HepG2 (cell line): ENCODE results near the gene BMERB1. TPM values are rescaled to one million over a fixed set of nuclear protein-coding genes. Genes with fewer than 3 reads are reported as not detected.

Source experiments
- ARID3A ChIP-seq: IDR thresholded peaks from 2 replicates; pipeline ENCODE4 v1.6.1; 2012; ENCODE audit warnings: low read depth, low read length, improper control_type of control experiment
- ATF2 ChIP-seq: sonication (generic); formaldehyde crosslinking; IDR thresholded peaks from 2 replicates; pipeline ENCODE4 v1.4.0; 2020; ENCODE audit warnings: missing genetic modification reagents
- CREBL2 ChIP-seq: sonication (generic); formaldehyde crosslinking; IDR thresholded peaks from 2 replicates; pipeline ENCODE4 v1.8.1; 2023; ENCODE audit warnings: missing genetic modification reagents, mild to moderate bottlenecking, borderline replicate concordance
- FOXK1 ChIP-seq: sonication (generic); formaldehyde crosslinking; IDR thresholded peaks from 2 replicates; pipeline ENCODE4 v1.4.0; 2020; ENCODE audit warnings: low read depth, missing genetic modification reagents, borderline replicate concordance
- GMEB2 ChIP-seq: IDR thresholded peaks from 2 replicates; pipeline ENCODE4 v1.6.1; 2016; ENCODE audit warnings: missing biosample characterization, missing genetic modification reagents, low read depth
- HDAC2 ChIP-seq: sonication (generic); formaldehyde crosslinking; IDR thresholded peaks from 2 replicates; pipeline ENCODE4 v1.4.0; 2020; ENCODE audit warnings: missing genetic modification reagents
- MATR3 ChIP-seq: sonication (generic); formaldehyde crosslinking; IDR thresholded peaks from 2 replicates; pipeline ENCODE4 v1.4.0; 2020; ENCODE audit warnings: missing genetic modification reagents
- NCOA2 ChIP-seq: sonication (generic); formaldehyde crosslinking; IDR thresholded peaks from 2 replicates; pipeline ENCODE4 v1.8.0; 2022; ENCODE audit warnings: inconsistent platforms
- NCOA5 ChIP-seq: sonication (generic); formaldehyde crosslinking; IDR thresholded peaks from 2 replicates; pipeline ENCODE4 v1.4.0; 2020; ENCODE audit warnings: missing genetic modification reagents
- NFE2 ChIP-seq: sonication (generic); formaldehyde crosslinking; IDR thresholded peaks from 2 replicates; pipeline ENCODE4 v1.4.0; 2020; ENCODE audit warnings: missing genetic modification reagents
- PCBP1 ChIP-seq: fragments of 200-400 bp; formaldehyde crosslinking; IDR thresholded peaks from 2 replicates; pipeline ENCODE4 v1.6.1; 2017; ENCODE audit warnings: mild to moderate bottlenecking, low read depth, low read length, borderline replicate concordance
- PITX1 ChIP-seq: sonication (generic); formaldehyde crosslinking; IDR thresholded peaks from 2 replicates; pipeline ENCODE4 v1.5.1; 2020; ENCODE audit warnings: mild to moderate bottlenecking, missing genetic modification reagents
- POLR2AphosphoS5 ChIP-seq: IDR thresholded peaks from 2 replicates; pipeline ENCODE4 v1.6.1; 2012; ENCODE audit warnings: low read depth, low read length
- RAD21 ChIP-seq: fragments of 450-650 bp; formaldehyde crosslinking; IDR thresholded peaks from 2 replicates; pipeline ENCODE4 v1.5.0; 2020; ENCODE audit warnings: mild to moderate bottlenecking
- REPIN1 ChIP-seq: sonication (generic); formaldehyde crosslinking; IDR thresholded peaks from 2 replicates; pipeline ENCODE4 v1.8.0; 2022; ENCODE audit warnings: missing genetic modification reagents, low read depth, mild to moderate bottlenecking, borderline replicate concordance
- REXO4 ChIP-seq: sonication (generic); formaldehyde crosslinking; IDR thresholded peaks from 2 replicates; pipeline ENCODE4 v1.8.0; 2022; ENCODE audit warnings: missing genetic modification reagents, mild to moderate bottlenecking, borderline replicate concordance
- SMC3 ChIP-seq: IDR thresholded peaks from 2 replicates; pipeline ENCODE4 v1.6.1; 2011; ENCODE audit warnings: low read length, improper control_type of control experiment
- SRSF9 ChIP-seq: fragments of 200-400 bp; formaldehyde crosslinking; IDR thresholded peaks from 2 replicates; pipeline ENCODE4 v1.6.1; 2018; ENCODE audit warnings: borderline replicate concordance, mild to moderate bottlenecking, low read depth, low read length; ENCODE audit not compliant: insufficient read depth, poor library complexity, severe bottlenecking
- STAT5B ChIP-seq: sonication (generic); formaldehyde crosslinking; IDR thresholded peaks from 2 replicates; pipeline ENCODE4 v1.4.0; 2020; ENCODE audit warnings: missing genetic modification reagents
- TGIF2 ChIP-seq: IDR thresholded peaks from 2 replicates; pipeline ENCODE4 v1.6.1; 2016; ENCODE audit warnings: control low read depth, missing compliant biosample characterization
- ZFX ChIP-seq: sonication (generic); formaldehyde crosslinking; IDR thresholded peaks from 2 replicates; pipeline ENCODE4 v1.4.0; 2020; ENCODE audit warnings: mild to moderate bottlenecking, low read depth, missing genetic modification reagents, moderate library complexity
- ZMYM3 ChIP-seq: sonication (generic); formaldehyde crosslinking; IDR thresholded peaks from 2 replicates; pipeline ENCODE4 v1.5.1; 2020; ENCODE audit warnings: mild to moderate bottlenecking, missing genetic modification reagents
- ZNF33A ChIP-seq: sonication (generic); formaldehyde crosslinking; IDR thresholded peaks from 2 replicates; pipeline ENCODE4 v1.5.1; 2020; ENCODE audit warnings: missing genetic modification reagents, mild to moderate bottlenecking, moderate library complexity, borderline replicate concordance
- ZNF503 ChIP-seq: sonication (generic); formaldehyde crosslinking; IDR thresholded peaks from 2 replicates; pipeline ENCODE4 v1.4.0; 2020; ENCODE audit warnings: missing genetic modification reagents
- ZNF614 ChIP-seq: IDR thresholded peaks from 2 replicates; pipeline ENCODE4 v1.6.1; 2018; ENCODE audit warnings: missing biosample characterization, missing genetic modification reagents, inconsistent platforms, borderline replicate concordance
- ZNF780A ChIP-seq: sonication (generic); formaldehyde crosslinking; IDR thresholded peaks from 2 replicates; pipeline ENCODE4 v1.8.0; 2022; ENCODE audit warnings: mild to moderate bottlenecking, missing genetic modification reagents, moderate library complexity
- polyA plus RNA-seq, 8 experiments: library from polyadenylated mRNA; depleted of rRNA in 3 of 8; stranded (reverse) in 7 of 8; unstranded in 1 of 8; fragments of >200 nt; fragmentation: Illumina TruSeq in 4 of 8; extraction: Trizol in 4 of 8; gene quantifications; 2 replicates each; pipeline versions ENCODE4 v1.2.1 to v1.2.3, GENCODE V29; 2011 to 2016; ENCODE audit warnings: low read depth in 4 of 8, missing spikeins in 1 of 8, mixed read lengths in 1 of 8; ENCODE audit not compliant: insufficient read depth in 1 of 8
- total RNA-seq, 5 experiments: library from RNA; depleted of rRNA; stranded (reverse); fragments of >200 nt; fragmentation: Illumina TruSeq; extraction: Trizol; gene quantifications; 2 replicates each; pipeline ENCODE4 v1.2.3, GENCODE V29; 2016; ENCODE audit warnings: low read depth in 1 of 5

BMERB1 gene
- total and polyA plus RNA-seq, 2 of the 13 experiments (the other 11 are each of a cell fraction or from before 2014, with no cell fraction given), result 1.4 TPM

- TF ChIP-seq NFE2 (CRISPR knock-in tag) (no peak), SRSF9 (no peak), FOXK1 (peak; percentile 19; the same call in 1 of the 2 replicates), ZNF780A (CRISPR knock-in tag) (no peak), NCOA2 (no peak), GMEB2 (no peak), HDAC2 (CRISPR knock-in tag) (no peak), STAT5B (CRISPR knock-in tag) (no peak), RAD21 (CRISPR knock-in tag) (peak; percentile 67), CREBL2 (CRISPR knock-in tag) (no peak), PCBP1 (no peak), ZNF614 (CRISPR knock-in tag) (peak; percentile 46; the same call in 1 of the 2 replicates), REXO4 (CRISPR knock-in tag) (no peak), REPIN1 (no peak), PITX1 (CRISPR knock-in tag) (no peak), SMC3 (peak; percentile 30; the same call in 1 of the 2 replicates), NCOA5 (CRISPR knock-in tag) (no peak), ZNF503 (no peak), POLR2AphosphoS5 (no peak), ZMYM3 (0 out of 2 replicates have a peak, but pooled peaks have one; percentile 19), ATF2 (no peak), MATR3 (CRISPR knock-in tag) (no peak), ZNF33A (CRISPR knock-in tag) (no peak), ARID3A (no peak), TGIF2 (CRISPR knock-in tag) (0 out of 2 replicates have a peak, but pooled peaks have one; percentile 22), ZFX (0 out of 2 replicates have a peak, but pooled peaks have one; percentile 43)
Measured at GRCh38 chr16:15539197-15539596, 104.8 kb downstream of the BMERB1 start (continued).
